HL-60 (cell line): Measurements from ENCODE around the gene PRKCE.

Source experiments
- DNase-seq, 2 experiments: peaks; one replicate each; pipeline ENCODE4 v3.0.0-alpha.2; 2010 to 2020; ENCODE audit warnings: low read depth in 1 of 2, low spot score in 1 of 2
- H3K27ac ChIP-seq: fragments of 250-450 bp; sonication (Bioruptor Pico); replicated peaks from 2 replicates; pipeline ENCODE4 v1.5.1; 2020; ENCODE audit warnings: mild to moderate bottlenecking, moderate library complexity
- H3K27me3 ChIP-seq: fragments of 250-450 bp; sonication (Bioruptor Pico); 2 replicates; pipeline ENCODE4 v1.5.1; 2021; ENCODE audit warnings: mild to moderate bottlenecking, moderate library complexity; ENCODE audit not compliant: insufficient read depth, poor library complexity, severe bottlenecking
- H3K4me3 ChIP-seq: replicated peaks from 2 replicates; pipeline ENCODE4 v1.5.1; 2011; ENCODE audit warnings: mild to moderate bottlenecking, control low read depth, low read length; ENCODE audit not compliant: insufficient read depth
- GABPA ChIP-seq: IDR thresholded peaks from 2 replicates; pipeline ENCODE4 v1.6.1; 2012; ENCODE audit warnings: low read depth
- POLR2AphosphoS5 ChIP-seq: IDR thresholded peaks from 2 replicates; pipeline ENCODE4 v1.6.1; 2012; ENCODE audit warnings: low read depth
- SPI1 ChIP-seq: IDR thresholded peaks from 2 replicates; pipeline ENCODE4 v1.6.1; 2012; ENCODE audit warnings: low read depth, mild to moderate bottlenecking, borderline replicate concordance
- TF ChIP-seq, protein P1 (sequence below): IDR thresholded peaks from 2 replicates; pipeline ENCODE4 v1.6.1; 2012; ENCODE audit warnings: low read depth; ENCODE audit not compliant: insufficient replicate concordance
- TF ChIP-seq, protein P2 (sequence below): IDR thresholded peaks from one replicate; pipeline ENCODE4 v1.5.1; 2011; ENCODE audit warnings: low read length, control low read depth, inconsistent platforms; ENCODE audit not compliant: insufficient read depth

Gene PRKCE

DNA sequence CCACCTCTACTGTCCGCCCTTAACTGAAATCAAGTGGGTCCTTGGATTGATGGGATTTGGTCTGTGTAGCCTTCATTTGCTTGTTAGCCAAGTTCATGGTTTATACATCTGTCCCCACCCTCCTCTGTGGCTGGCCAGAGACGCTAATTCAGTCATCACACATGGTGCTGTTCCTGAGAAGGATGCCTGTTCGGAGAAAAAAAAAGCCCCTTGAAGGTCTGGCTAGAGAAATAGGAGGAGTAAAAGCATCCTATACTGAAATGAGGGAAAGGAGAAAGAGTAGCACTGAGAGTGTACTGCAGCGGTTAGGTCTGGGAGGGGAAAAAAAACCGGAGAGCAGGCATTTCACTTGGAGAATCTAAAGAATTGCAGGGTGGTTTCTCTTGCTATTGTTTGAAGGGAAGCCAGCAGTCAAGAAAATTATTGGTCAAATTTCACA lies 465.1 kb downstream of the PRKCE start:
- TF ChIP-seq POLR2AphosphoS5: no peak
- H3K27me3 ChIP-seq: peaks cover 5% of the 10 kb centered on the region
- H3K4me3 ChIP-seq: no peak overlapping the region
- no peak for DNase-seq
- no peak overlapping the region for H3K27ac ChIP-seq

DNA sequence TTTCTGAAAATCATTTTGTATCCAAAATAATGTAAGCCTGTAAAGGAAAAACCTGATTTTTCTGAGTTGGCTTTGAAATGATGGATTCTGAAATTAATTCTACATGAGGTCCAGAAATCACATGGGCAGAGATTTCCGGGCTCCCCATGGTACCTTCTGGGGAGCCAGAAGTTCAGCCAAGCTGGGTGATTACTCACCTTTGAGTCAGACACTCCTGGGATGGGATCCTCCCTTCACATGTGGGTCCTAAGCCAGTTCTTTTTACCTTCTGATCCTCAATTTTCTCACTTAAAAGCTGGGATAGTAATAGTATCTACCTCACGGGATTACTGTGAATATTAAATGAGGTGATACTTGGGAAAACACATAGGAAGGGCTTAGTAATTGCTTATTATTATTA lies 465.9 kb downstream of the PRKCE start:
- peaks cover 5% of the 10 kb centered on the region for H3K27me3 ChIP-seq
- no peak overlapping the region for H3K4me3 ChIP-seq
- no peak overlapping the region for H3K27ac ChIP-seq
- no peak for TF ChIP-seq GABPA
- no peak for TF ChIP-seq POLR2AphosphoS5
- no peak for TF ChIP-seq SPI1
- TF ChIP-seq, protein P1, sequence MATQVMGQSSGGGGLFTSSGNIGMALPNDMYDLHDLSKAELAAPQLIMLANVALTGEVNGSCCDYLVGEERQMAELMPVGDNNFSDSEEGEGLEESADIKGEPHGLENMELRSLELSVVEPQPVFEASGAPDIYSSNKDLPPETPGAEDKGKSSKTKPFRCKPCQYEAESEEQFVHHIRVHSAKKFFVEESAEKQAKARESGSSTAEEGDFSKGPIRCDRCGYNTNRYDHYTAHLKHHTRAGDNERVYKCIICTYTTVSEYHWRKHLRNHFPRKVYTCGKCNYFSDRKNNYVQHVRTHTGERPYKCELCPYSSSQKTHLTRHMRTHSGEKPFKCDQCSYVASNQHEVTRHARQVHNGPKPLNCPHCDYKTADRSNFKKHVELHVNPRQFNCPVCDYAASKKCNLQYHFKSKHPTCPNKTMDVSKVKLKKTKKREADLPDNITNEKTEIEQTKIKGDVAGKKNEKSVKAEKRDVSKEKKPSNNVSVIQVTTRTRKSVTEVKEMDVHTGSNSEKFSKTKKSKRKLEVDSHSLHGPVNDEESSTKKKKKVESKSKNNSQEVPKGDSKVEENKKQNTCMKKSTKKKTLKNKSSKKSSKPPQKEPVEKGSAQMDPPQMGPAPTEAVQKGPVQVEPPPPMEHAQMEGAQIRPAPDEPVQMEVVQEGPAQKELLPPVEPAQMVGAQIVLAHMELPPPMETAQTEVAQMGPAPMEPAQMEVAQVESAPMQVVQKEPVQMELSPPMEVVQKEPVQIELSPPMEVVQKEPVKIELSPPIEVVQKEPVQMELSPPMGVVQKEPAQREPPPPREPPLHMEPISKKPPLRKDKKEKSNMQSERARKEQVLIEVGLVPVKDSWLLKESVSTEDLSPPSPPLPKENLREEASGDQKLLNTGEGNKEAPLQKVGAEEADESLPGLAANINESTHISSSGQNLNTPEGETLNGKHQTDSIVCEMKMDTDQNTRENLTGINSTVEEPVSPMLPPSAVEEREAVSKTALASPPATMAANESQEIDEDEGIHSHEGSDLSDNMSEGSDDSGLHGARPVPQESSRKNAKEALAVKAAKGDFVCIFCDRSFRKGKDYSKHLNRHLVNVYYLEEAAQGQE: no peak
- no peak for DNase-seq

DNA sequence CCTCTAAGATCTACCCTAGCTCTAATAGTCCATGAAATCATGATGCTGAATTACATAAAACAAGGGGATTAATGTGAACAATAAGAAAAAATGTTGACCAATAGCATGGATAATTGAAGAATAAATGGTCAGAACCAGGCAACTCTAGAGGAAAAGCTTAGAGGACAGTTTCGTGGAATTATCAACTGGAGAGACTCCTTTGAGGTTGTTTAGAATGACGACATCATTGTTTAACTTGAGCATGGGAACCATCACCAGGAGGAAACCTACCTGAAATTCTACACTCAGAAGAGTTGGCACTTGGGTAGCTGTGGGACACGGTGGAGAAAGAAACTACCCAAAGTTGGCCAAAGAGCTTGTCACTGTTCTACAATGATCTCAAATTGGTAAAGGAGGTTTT lies 466.5 kb downstream of the PRKCE start:
- Histone ChIP-seq H3K27ac (no peak overlapping the region), H3K27me3 (peaks cover 5% of the 10 kb centered on the region), H3K4me3 (no peak overlapping the region)
- DNase-seq: no peak
- TF ChIP-seq, protein P2, sequence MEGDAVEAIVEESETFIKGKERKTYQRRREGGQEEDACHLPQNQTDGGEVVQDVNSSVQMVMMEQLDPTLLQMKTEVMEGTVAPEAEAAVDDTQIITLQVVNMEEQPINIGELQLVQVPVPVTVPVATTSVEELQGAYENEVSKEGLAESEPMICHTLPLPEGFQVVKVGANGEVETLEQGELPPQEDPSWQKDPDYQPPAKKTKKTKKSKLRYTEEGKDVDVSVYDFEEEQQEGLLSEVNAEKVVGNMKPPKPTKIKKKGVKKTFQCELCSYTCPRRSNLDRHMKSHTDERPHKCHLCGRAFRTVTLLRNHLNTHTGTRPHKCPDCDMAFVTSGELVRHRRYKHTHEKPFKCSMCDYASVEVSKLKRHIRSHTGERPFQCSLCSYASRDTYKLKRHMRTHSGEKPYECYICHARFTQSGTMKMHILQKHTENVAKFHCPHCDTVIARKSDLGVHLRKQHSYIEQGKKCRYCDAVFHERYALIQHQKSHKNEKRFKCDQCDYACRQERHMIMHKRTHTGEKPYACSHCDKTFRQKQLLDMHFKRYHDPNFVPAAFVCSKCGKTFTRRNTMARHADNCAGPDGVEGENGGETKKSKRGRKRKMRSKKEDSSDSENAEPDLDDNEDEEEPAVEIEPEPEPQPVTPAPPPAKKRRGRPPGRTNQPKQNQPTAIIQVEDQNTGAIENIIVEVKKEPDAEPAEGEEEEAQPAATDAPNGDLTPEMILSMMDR: no peak
- TF ChIP-seq GABPA: no peak
- TF ChIP-seq, protein P1: no peak
- TF ChIP-seq POLR2AphosphoS5: no peak
- no peak for TF ChIP-seq SPI1

DNA sequence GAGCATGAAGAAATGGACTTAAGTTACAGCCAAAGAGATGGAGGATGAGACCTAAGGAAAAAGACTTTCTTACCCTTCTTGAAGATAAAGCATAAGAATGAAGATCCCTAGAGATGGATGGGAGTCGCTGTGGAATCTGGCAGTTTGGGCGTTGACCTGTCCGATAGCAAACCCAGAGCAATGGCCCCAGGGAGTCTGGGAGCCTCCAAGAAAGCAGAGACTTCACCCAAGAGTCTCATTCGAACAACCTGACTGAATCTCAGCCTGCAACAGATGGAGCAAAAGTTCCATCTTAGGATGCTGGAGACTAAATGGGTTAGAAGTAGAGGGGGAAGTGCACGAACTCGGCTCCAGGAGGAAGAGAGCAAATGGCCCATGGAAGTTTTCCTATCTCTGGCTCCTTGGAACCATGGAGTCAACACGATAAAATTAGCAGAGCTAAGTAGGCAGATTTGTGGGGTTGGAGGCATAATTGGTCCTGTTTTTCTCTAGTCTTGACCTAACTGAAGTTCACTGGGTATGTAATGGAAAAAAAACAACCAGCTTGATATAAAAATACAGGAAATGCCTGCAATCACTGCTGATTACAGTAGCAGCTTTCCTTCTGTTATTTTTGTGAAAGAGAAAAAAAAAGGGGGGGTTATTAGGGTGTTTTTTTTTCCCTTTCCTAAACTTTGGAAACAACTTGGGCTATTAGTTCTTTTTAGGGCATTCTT lies 467.3 kb downstream of the PRKCE start:
- no peak overlapping the region for H3K27ac ChIP-seq
- TF ChIP-seq, protein P1: no peak
- no peak for TF ChIP-seq GABPA
- TF ChIP-seq, protein P2: no peak
- no peak for TF ChIP-seq SPI1
- TF ChIP-seq POLR2AphosphoS5: no peak
- DNase-seq: no peak

More for the DNA sequence above, 467.3 kb downstream of the PRKCE start:
- Histone ChIP-seq H3K27me3 (peaks cover 5% of the 10 kb centered on the region), H3K4me3 (no peak overlapping the region)
